GM03348 (cell line): ENCODE results near the gene MTMR4.
A peak's percentile ranks its signal among the peaks of the same experiment; 100 is the strongest.
"Not testable (repeated sequence)": the region's sequence is repeated elsewhere in the genome, so short reads cannot be mapped to it uniquely, and the experiment has no call there.

Experiments
- DNase-seq: peaks from one replicate; pipeline ENCODE4 v3.0.0; 2012; ENCODE audit warnings: low spot score

MTMR4 gene

GRCh38 chr17:58525239-58525638 is 10.8 kb upstream of the MTMR4 start:
- DNase-seq: peak; percentile 88

GRCh38 chr17:58521680-58522079 is 7.2 kb upstream of the MTMR4 start:
- no peak for DNase-seq

DNA sequence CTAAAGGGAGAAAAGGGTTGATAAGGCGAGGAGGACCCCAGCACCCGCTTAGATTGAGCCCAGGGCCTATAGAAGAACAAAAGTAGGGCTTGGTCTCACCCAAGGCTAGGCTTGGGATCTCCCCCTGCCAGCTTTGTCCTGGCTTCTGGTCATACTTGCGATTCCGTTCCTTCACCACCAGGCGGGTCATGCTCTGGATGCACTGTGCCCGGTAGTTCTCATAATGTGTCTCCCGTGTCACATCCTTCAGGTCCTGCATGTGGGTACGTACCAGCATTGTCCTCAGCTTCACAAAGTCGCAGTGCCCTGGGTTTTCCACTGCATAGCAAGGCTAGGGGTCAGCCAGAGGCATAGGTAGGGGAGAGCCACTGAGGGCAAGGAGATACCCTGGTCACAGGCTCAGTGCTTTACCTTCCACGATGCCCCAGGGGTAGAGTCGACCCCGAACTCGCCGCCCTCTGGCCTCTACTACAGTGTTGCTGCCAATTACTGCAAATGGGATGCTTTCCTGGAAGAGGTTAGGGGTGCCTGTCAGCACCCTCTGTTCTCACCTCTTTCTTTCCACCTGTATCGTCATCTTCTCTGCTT is 6.5 kb upstream of the MTMR4 start:
- no peak for DNase-seq

GRCh38 chr17:58517928-58518609 is 3.6 kb upstream of the MTMR4 start:
- DNase-seq: peak; percentile 100

DNA sequence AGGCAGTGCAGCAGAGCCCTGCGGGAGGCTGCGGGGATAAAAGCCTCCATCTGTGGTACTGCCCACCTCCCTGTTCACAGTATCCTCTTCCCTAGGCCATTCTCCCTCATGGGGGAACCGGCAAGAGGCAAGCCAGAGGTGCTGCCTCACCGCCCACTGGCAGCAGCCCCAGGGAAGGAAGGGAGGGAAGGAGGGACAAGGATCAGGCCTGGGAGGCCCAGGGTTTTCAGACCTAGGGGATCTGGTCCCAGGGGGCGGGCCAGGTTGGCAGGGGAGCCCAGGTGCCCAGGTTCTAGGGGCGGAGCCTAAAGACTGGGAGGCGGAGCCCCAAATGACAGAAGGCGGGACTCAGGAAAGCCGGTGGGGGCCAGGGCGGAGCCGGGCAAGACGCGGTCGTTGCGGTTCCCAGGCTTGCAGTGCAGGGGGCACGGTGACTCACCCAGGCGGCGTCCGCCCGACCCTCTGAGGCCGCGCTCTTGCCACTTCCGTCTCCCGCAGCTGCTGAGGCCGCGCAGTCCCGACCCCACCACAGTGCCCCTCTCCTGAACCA is 3.0 kb upstream of the MTMR4 start:
- DNase-seq: no peak

DNA sequence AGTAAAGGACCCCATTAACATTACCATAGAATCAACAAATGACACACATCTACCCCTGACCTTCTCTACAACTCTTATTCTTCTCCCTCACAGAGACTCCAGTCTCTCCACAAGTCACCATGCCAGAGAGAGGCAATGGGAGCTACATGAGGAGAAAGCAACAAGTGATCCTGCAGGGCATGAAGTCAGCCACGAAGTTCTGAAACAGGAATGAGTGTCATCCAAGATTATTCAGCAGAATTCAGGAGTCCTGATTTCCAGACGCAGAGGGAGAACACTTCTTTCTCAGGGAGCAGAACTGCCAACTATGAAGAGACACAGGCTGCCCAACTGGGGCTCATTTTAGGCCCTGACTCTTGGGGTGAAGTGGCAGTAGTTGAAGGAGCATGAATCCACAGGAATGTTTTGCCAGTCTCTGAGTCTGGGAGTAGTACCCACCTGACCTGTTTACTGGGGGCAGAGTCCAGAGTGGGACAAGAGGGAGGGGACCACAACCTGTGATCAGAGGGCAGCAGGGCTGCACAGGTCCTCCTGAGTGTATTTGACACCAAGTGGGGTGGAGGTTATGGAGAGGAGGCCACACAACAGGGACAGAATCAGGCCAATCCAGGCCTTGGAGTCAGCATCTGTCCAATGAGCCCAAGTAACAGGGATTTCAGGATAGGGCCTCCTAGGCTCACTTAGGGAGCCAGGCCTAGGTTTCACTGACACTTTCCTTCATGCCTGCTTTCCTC is 2.4 kb upstream of the MTMR4 start:
- DNase-seq: no peak

DNA sequence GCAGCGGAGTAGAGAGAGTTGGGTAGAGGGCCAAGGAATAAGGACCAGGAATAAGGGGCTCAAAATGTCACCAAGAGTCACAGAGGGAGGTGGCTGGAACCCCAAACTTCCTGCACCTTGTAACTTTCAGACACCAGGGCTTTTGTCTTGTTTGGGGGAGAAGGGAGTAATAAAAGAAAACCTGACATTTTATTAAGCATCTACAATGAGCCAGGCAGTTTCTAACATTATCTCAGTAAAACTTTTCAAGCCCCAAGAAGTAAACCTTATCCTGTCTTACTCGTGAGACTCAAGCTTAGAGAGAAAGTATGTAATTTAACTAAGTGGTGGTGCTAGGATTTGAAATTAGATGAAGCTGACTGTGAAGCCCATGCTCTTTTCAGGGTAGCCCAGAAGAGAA is 848 bp upstream of the MTMR4 start:
- no peak for DNase-seq

GRCh38 chr17:58514770-58515157 is 326 bp upstream of the MTMR4 start:
- no peak for DNase-seq

GRCh38 chr17:58513267-58513964 is 1.0 kb downstream of the MTMR4 start:
- DNase-seq: no peak

- no peak for DNase-seq
Observed at GRCh38 chr17:58510075-58510474, 4.4 kb downstream of the MTMR4 start.

- DNase-seq: no peak
Observed at GRCh38 chr17:58508341-58509067, 5.9 kb downstream of the MTMR4 start.

- DNase-seq: no peak
Observed at GRCh38 chr17:58507123-58507634, 7.3 kb downstream of the MTMR4 start.

GRCh38 chr17:58506354-58507080 is 7.9 kb downstream of the MTMR4 start:
- no peak for DNase-seq

DNA sequence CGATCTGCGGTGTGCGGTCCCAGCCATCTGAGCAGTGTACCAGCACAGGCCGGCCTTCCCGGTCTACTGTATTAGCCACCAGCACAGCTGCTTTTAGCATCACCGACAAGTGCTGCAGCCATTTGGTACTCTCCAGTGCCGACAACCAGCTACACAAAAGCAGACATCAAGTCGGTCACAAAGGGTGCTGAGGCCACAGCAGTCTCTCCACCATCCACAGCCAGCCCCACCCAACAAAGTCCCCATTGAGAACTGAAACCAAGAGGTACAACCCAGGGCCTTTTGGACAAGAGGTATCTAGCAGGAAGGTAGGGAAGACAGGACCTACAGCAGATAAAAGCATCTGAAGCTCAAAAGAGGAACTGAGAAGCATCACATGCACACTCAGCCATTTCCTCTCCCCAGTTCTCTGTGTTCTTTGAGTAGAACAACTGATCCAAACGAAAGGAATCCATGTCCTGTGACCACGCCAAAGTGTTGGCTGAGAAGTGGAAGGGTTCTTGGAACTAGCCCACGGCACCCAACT is 9.5 kb downstream of the MTMR4 start:
- DNase-seq: no peak

- DNase-seq: no peak
Observed at GRCh38 chr17:58503866-58504265, 10.6 kb downstream of the MTMR4 start.

DNA sequence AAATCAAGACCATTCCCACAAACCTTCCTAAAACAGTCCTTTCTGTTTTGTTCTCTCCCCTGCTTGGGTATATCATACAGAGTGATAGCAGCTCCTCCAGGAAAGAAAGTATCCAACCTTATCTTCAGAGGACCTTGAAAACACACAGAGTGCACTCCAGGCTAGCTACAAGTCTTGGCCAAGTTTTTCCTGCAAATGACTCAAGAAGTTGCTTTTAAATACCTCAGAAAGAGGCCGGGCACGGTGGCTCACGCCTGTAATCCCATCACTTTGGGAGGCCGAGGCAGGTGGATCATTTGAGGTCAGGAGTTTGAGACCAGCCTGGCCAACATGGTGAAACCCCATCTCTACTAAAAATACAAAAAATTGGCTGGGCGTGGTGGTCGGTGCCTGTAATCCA is 11.3 kb downstream of the MTMR4 start:
- not testable (repeated sequence) for DNase-seq

GRCh38 chr17:58501451-58501850 is 13.0 kb downstream of the MTMR4 start:
- DNase-seq: no peak

DNA sequence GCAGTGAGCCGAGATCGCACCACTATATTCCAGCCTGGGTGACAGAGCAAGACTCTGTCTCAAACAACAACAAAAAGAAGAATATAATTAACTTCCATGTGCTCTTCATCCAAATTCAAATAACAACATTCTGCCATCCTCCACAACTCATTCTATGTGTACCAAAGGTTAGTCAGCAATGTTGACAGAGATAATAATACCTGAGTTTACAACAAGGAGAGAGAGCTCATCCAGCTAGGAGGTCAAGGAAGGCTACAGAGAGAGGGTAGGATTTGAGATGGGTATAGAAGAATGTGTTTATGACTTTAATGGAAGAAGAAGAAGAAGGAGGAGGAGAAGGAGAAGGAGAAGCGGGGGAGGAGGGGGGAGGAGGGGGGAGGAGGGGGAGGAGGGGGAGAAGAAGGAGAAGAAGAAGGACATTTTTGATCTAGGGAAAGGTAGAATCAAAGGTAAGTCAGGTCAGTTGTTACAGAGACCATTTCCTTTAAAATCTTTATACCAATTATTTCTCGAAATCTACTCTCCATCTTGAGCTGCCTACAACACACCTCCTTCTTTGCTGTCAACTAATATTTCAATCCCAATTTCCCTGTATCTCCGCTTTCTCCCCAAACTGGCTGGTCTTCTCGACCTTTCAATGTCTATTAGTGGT is 16.1 kb downstream of the MTMR4 start:
- no peak for DNase-seq

DNA sequence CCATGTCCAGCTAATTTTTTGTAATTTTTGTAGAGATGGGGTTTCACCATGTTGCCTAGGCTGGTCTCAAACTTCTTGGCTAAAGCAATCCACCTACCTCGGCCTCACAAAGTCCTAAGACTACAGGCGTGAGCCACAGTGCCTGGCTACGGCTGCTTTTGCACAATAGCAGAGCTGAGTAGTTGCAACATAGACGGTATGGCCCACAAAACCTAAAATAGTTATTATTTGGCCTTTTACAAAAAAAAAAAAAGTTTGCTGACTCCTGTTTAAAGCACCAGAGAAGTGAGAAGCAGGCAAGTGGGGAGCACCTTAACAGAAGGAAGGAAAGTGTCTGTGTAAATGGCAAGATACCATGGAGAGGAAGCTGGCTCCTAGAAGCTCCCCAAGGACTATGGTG is 20.9 kb downstream of the MTMR4 start:
- no peak for DNase-seq
